HG02642 (cell line): ENCODE results near the gene EPB41L4A.
"Not testable (repeated sequence)": the region's sequence is repeated elsewhere in the genome, so short reads cannot be mapped to it uniquely, and the experiment has no call there.

ENCODE experiments used
- ATAC-seq: cut with Tn5 transposase; IDR thresholded peaks from one replicate; pipeline ENCODE4 v1.9.1; 2021; ENCODE audit warnings: mild to moderate bottlenecking; ENCODE audit not compliant: unreplicated experiment, poor library complexity

EPB41L4A gene

DNA sequence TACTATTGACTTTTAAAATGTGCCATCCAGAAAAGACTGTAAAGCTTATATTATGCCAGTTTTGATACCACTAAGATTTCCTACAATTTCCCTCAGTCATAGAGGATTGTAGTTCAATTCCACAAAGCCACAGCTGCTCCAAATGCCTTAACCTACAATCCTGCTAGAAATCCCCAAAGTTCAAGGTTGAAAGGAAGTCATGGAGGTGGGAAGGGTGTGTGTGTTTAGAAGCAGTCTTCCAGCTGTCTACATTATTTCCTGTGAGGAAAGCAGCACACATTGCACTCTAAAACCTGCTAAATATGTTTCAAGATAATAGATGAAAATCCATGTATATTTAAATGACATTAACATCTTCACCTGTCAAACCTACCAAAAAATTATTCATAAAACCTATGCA, 11.8 kb downstream of the EPB41L4A start:
- no peak for ATAC-seq

GRCh38 chr5:112403069-112403468, 16.0 kb downstream of the EPB41L4A start:
- ATAC-seq, result no peak

DNA sequence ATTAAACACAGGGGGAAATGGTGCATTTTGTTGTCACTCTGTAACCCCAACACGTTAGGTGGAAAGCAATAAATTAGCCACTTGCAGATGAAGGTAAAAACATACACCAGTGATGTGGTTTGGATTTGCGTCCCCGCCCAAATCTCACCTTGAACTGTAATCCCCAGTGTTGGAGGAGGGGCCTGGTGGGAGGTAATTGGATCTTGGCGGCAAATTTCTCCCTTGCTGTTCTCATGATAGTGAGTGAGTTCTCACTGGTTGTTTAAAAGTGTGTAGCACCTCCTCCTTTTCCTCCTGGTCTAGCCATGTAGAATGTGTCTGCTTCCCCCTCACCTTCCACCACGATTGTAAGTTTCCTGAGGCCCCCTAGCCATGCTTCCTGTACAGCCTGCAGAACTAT, 17.2 kb downstream of the EPB41L4A start:
- ATAC-seq, result no peak

- ATAC-seq, result no peak
Observed at GRCh38 chr5:112397690-112398089, 21.4 kb downstream of the EPB41L4A start.

GRCh38 chr5:112396430-112396829, 22.6 kb downstream of the EPB41L4A start:
- no peak for ATAC-seq

DNA sequence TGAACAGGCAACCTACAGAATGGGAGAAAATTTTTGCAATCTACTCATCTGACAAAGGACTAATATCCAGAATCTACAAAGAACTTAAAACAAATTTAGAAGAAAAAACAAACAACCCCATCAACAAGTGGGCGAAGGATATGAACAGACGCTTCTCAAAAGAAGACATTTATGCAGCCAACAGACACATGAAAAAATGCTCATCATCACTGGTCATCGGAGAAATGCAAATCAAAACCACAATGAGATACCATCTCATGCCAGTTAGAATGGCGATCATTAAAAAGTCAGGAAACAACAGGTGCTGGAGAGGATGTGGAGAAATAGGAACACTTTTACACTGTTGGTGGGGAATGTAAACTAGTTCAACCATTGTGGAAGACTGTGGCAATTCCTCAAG, 23.8 kb downstream of the EPB41L4A start:
- ATAC-seq, result not testable (repeated sequence)

- no peak for ATAC-seq
Observed at GRCh38 chr5:112390327-112390726, 28.8 kb downstream of the EPB41L4A start.

GRCh38 chr5:112388739-112389138, 30.3 kb downstream of the EPB41L4A start:
- no peak for ATAC-seq

DNA sequence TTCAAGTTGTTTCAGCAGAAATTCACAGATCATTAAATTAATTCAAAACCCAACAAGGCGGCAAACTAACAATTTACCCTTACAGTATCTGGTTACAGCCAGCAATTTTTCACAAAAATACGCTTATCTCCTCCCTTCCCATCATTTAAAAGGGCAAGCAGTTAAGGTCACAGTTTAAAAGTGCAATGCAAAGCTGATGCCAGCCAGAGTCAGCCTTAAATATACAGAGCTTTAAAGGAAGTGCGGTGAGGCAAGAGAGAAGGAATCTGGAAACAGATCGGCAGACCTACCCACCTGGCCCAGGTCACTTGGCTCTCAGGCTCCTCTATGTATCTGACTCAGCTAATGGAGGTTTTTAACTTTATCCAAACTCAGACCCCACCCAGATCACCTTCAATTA, 31.0 kb downstream of the EPB41L4A start:
- ATAC-seq, result no peak

DNA sequence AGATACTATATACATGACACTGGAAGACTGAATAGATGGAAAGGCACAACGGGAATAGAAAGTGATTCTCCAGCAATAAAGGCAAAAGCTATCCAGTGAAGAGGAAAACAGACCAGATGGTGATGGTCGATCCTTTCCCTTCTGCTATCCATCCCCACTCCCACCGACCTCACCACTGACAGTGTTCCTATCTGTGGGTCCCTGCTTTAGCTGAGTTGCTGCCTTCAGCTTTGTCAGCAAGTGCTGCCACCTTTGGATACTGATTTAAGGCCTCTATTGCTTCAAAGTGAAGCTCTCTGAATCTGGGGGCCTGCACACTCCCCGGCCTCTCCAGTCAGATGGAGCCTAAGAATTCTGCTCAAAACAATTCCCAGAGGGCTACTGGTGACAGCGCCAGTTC, 32.3 kb downstream of the EPB41L4A start:
- no peak for ATAC-seq

- no peak for ATAC-seq
Observed at GRCh38 chr5:112385969-112386368, 33.1 kb downstream of the EPB41L4A start.

DNA sequence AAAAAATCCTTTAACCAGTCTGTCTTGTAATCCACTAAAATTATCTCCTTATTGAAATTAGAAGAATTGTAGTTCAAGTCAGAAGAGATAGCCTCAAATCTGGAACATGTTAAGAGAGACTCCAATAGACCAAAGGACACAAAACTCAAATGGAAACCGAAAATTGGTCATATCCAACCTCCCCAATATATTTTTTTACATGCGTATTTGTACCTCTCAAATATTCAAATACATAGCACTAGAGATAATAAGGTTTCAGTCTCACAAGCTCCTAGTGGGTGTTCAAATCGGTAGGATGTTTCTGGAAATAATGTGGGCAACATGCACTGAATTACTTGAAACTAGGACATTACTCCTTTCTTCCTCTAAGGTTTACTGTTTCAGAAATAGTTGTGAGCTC, 33.5 kb downstream of the EPB41L4A start:
- ATAC-seq, result no peak

DNA sequence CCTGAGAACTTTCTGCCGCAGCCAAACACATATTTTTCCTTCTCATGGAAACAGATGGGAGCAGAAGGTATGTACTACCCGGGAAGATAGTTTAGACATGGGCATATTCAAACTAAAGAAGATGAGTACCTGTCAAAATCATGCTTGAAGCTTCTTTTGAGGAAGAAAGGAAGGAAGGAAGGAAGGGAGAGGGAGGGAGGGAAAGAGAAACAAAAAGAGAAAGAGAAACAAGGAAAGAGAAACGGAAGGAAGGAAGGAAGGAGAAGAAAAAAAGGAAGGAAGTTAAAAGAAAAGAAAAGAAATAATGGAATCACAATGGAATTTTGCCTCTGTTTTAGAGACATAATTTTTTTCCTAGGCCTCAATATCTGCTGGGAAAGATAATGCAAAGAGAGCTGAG, 34.6 kb downstream of the EPB41L4A start:
- no peak for ATAC-seq

- no peak for ATAC-seq
Observed at GRCh38 chr5:112382886-112383285, 36.2 kb downstream of the EPB41L4A start.

DNA sequence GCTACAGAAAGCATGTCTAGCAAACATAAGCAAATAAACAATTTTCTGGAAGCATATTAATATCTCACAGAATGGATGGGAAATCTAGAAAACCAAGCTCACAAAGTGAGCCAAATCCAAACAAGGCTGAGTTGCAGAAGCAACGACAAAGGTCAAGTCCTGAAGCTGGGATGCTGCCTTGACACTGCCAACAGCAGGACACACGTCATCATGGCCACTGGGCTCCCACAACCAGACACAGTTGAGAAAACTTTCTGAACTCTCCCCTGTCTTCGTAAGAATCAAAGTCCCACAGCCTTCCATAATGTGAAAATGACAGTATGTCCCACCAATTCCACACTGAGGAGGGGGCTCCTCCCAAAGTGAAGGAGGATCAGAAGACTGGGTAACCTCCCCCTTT, 37.6 kb downstream of the EPB41L4A start:
- ATAC-seq, result no peak

- ATAC-seq, result no peak
Observed at GRCh38 chr5:112379542-112380325, 39.3 kb downstream of the EPB41L4A start.

DNA sequence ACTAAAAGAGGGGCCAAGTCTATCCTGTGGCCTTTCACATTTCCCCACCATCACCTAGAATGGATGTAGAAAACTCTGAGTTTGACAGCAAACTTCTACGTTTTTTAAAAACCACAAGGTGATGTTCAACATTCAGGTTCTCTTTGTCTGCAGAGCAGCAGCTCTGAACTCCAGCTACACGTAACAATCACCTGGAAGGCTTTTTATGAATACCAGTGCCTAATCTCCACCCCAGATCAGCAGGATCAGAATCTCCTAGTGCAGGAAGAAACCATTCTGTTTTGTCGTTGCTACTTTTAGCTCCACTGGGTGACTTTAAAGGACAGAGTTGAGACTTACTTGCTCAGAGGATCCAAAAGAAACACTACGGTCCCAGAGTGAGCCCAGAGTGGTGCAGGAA, 44.3 kb downstream of the EPB41L4A start:
- ATAC-seq, result no peak

- ATAC-seq, result no peak
Observed at GRCh38 chr5:112374356-112374755, 44.7 kb downstream of the EPB41L4A start.

DNA sequence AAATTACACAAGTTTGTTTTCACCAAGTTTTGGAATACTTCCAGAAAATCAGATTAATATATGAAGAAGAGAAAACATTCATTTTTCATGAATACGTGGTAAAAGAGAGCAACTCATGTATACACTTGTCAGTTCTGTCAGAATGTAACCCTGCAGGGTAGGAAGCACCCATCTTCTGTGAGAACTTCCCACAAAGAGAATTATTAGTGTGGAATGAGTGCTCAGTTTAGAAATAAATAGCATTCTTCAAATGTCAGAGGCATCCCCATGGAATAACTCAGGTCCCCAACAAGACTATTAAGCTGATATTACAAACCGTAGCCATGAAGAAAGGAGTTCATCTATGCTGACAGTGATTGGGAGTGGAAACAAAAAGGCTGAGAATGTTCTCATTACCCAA, 45.2 kb downstream of the EPB41L4A start:
- ATAC-seq, result no peak

DNA sequence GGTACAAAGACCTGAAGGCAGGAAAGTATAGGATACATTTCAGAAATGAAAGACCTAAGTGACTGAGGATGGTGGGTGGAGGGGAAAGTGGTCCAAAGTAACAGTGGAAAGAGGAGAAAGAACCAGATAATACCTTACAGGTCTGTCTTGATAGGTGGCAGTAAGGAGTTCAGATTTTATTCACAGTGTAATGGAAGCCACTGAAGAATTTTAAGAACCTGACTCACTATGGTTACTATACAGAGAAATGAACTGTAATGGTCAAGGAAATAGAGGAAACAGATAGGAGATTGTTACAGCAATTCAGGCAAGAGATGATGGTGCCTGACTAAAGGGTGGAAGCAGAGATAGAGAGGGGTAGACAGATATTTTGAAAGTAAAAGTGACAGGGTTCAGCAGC, 46.5 kb downstream of the EPB41L4A start:
- ATAC-seq, result no peak

- ATAC-seq, result no peak
Observed at GRCh38 chr5:112371067-112371466, 48.0 kb downstream of the EPB41L4A start.

DNA sequence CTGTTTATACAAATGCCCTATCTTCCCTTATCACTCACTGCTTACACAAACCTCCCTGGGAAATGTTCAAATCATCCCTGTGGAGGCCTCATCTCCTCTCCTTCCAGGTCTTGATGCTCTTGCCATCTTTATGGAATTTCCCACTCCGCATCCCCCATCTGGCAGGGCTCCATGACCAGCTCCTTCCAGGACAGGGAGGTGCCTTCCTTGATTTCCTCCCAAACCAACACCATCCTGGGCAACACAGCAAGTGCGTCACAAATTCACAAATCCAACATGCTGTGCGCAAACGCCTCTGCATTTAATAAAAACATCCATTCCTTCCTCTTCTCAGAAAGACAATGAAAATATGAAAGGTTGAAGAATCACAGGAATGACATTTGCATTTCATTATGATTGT, 51.7 kb downstream of the EPB41L4A start:
- ATAC-seq, result no peak

DNA sequence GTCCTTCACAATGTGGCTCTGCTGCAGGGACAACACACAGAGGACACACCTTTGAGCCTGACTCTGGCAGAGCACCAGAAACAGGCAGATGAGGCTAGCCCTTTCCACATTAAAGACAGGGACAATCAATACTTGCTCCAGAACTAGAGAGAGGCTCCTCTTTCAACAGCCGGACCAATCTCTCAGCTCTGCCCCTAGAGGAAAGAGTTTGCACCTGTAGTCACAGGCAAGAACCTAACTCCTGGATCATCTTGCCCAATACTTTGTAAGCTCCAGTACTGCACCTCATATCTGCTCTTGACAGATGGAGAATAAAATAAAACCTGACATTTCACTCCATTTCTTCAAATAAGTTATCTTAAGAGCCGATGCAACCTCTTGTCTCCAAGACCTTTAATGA, 52.1 kb downstream of the EPB41L4A start:
- no peak for ATAC-seq
